Loucy (cell line): ENCODE results near the gene C17orf50.

ENCODE experiments used
- H2AFZ ChIP-seq: fragments of 200-600 bp; sonication (generic); 2 replicates; pipeline ENCODE4 v1.6.0; 2016; ENCODE audit warnings: antibody characterized with exemption, mild to moderate bottlenecking, low read length, moderate library complexity
- H3F3A ChIP-seq: fragments of 200-600 bp; 2 replicates; pipeline ENCODE4 v1.6.0; 2016; ENCODE audit warnings: antibody characterized with exemption, low read depth, mild to moderate bottlenecking
- H3K27me3 ChIP-seq: fragments of 200-600 bp; sonication (generic); 2 replicates; pipeline ENCODE4 v1.6.1; 2014; ENCODE audit warnings: low read length, mild to moderate bottlenecking; ENCODE audit not compliant: insufficient read depth, poor library complexity, severe bottlenecking
- H3K36me3 ChIP-seq: fragments of 200-600 bp; sonication (generic); 2 replicates; pipeline ENCODE4 v1.6.1; 2016; ENCODE audit warnings: low read length; ENCODE audit not compliant: insufficient read depth
- H3K4me1 ChIP-seq: fragments of 200-600 bp; sonication (generic); 2 replicates; pipeline ENCODE4 v1.5.1; 2014; ENCODE audit warnings: low read length, mild to moderate bottlenecking; ENCODE audit not compliant: insufficient read depth, poor library complexity, severe bottlenecking
- H3K4me2 ChIP-seq: fragments of 200-600 bp; sonication (generic); 2 replicates; pipeline ENCODE4 v1.6.0; 2014; ENCODE audit warnings: antibody characterized with exemption, low read length, low read depth, mild to moderate bottlenecking; ENCODE audit not compliant: poor library complexity, severe bottlenecking
- H3K4me3 ChIP-seq: fragments of 200-600 bp; sonication (generic); 2 replicates; pipeline ENCODE4 v1.5.1; 2014; ENCODE audit warnings: low read length, mild to moderate bottlenecking, mixed read lengths; ENCODE audit not compliant: poor library complexity, severe bottlenecking
- H3K79me2 ChIP-seq: fragments of 200-600 bp; sonication (generic); 2 replicates; pipeline ENCODE4 v1.6.1; 2014; ENCODE audit warnings: low read length; ENCODE audit not compliant: insufficient read depth
- H3K9ac ChIP-seq: fragments of 200-600 bp; sonication (generic); 2 replicates; pipeline ENCODE4 v1.6.0; 2014; ENCODE audit warnings: mild to moderate bottlenecking, low read depth, low read length, moderate library complexity; ENCODE audit not compliant: poor library complexity, severe bottlenecking
- H3K9me2 ChIP-seq: fragments of 200-600 bp; sonication (generic); replicated peaks from 2 replicates; pipeline ENCODE4 v1.6.1; 2016; ENCODE audit warnings: low read depth, low read length, mixed read lengths
- H3K9me3 ChIP-seq: fragments of 200-600 bp; sonication (generic); 2 replicates; pipeline ENCODE4 v1.6.1; 2014; ENCODE audit warnings: mild to moderate bottlenecking, antibody characterized with exemption, low read length, low read depth; ENCODE audit not compliant: insufficient read depth
- H4K20me1 ChIP-seq: fragments of 200-600 bp; sonication (generic); 2 replicates; pipeline ENCODE4 v1.6.0; 2014; ENCODE audit warnings: antibody characterized with exemption, low read length, mild to moderate bottlenecking; ENCODE audit not compliant: insufficient read depth, poor library complexity, severe bottlenecking
- EZH2phosphoT487 ChIP-seq: fragments of 200-600 bp; IDR thresholded peaks from 2 replicates; pipeline ENCODE4 v1.6.1; 2018; ENCODE audit warnings: antibody characterized with exemption, mild to moderate bottlenecking, moderate library complexity, borderline replicate concordance
- TF ChIP-seq, protein P1 (sequence below): fragments of 200-600 bp; sonication (generic); conservative IDR thresholded peaks from 2 replicates; pipeline ENCODE4 v1.5.1; 2014; ENCODE audit warnings: mild to moderate bottlenecking, antibody characterized with exemption, low read length

Gene C17orf50

DNA sequence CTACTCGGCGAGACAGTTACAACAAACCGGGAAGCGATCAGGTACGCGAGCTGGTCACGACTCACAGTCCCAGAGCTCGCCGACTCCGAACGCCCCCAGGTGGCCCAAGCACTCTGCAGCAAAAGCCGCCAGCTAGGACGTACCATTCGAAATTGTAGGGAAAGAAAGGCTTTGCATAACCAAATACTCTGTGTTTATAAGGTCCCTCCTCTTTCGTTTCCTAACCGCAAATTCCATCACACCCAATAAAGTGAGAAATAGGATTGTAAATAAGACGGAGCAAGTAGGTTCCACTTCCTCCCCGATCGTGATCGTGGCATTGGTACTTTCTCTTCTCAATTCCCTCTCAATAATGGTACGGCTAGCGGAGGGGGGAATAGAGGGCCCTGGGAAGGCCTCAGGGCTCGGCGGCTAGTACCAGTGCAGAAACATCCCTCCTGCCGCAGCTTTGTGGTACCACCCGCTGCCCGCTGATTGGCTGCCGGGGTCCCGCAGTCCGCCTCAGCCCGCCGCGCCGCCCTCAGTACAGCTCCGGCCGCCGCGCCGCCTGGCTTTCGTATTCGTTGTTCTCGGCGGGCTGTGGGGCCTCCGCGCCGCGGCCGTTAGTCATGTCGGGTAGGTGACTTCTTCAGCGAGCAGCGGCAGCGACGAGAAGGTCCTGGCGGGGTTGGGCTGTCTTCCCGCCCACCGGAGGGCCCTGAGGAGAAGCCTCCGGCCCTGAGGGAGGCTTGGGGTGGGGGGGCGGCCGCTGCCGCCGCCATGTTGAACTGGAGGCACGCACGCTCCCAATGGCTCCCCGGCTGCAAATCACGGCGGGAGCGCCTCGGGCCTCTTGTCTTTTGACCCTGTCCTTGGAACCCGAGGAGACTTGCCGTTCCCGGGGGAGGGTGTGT, 48.5 kb downstream of the C17orf50 start, which contains the start of gene TAF15:
Gene TAF15 (plus strand): TSS at position 523 of the 893 bp plus-strand sequence. CDS start 86 bp downstream, at position 609.
- TF ChIP-seq, protein P1, sequence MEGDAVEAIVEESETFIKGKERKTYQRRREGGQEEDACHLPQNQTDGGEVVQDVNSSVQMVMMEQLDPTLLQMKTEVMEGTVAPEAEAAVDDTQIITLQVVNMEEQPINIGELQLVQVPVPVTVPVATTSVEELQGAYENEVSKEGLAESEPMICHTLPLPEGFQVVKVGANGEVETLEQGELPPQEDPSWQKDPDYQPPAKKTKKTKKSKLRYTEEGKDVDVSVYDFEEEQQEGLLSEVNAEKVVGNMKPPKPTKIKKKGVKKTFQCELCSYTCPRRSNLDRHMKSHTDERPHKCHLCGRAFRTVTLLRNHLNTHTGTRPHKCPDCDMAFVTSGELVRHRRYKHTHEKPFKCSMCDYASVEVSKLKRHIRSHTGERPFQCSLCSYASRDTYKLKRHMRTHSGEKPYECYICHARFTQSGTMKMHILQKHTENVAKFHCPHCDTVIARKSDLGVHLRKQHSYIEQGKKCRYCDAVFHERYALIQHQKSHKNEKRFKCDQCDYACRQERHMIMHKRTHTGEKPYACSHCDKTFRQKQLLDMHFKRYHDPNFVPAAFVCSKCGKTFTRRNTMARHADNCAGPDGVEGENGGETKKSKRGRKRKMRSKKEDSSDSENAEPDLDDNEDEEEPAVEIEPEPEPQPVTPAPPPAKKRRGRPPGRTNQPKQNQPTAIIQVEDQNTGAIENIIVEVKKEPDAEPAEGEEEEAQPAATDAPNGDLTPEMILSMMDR, result peak; percentile 84
- TF ChIP-seq EZH2phosphoT487, result no peak
- Histone ChIP-seq H3K4me1 (peaks cover 39% of the 10 kb centered on the region), H3K9ac (peak within 1 kb of the TSS; percentile 91), H3K79me2 (peaks cover 49% of the 10 kb centered on the region), H2AFZ (peak within 1 kb of the TSS; percentile 82), H3K4me3 (peak within 1 kb of the TSS; percentile 89), H3K4me2 (peak within 1 kb of the TSS; percentile 93), H4K20me1 (peaks cover 48% of the 10 kb centered on the region), H3K9me2 (no peaks in the 10 kb centered on the region), H3K36me3 (0 out of 2 replicates have a peak, but pooled peaks cover 3% of the 10 kb centered on the region), H3K27me3 (no peaks in the 10 kb centered on the region), H3F3A (no peaks in the 10 kb centered on the region), H3K9me3 (no peaks in the 10 kb centered on the region)

DNA sequence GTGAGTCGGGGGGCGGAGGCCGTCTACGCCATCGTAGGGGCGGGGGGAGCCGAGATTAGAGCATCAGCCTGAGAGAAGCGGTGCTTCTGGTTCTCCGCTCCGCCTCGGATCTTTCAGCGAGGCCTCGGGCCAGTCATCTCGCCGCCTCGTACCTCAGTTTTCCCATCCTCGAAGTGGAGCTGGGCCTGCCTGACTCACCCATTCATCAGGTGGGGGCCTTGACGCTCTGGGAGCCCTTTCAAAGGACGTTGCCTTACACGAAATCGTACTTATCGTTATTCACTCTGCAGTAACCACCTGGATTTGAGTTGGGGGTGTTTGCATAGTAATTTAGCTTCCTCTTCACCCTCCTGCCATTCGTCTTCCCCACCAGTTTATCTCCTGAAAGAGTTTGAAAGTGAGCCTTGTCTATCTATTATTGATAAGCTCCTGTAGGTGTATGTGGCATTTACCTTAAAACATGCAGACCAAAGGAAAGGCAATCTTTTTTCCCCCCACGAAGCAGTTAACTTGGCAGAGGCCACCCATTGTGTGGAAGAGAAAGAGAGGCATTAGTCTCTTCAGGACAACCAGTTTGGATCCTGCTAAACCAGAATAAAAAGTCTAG, 49.3 kb downstream of the C17orf50 start:
- no peaks in the 10 kb centered on the region for H3K9me2 ChIP-seq
- H3K4me2 ChIP-seq, result peak overlapping the region; percentile 90
- H3K36me3 ChIP-seq, result 0 out of 2 replicates have a peak, but pooled peaks cover 3% of the 10 kb centered on the region
- peak overlapping the region; percentile 91 for H3K9ac ChIP-seq
- peaks cover 37% of the 10 kb centered on the region for H3K4me1 ChIP-seq
- 0 out of 2 replicates have a peak overlapping the region, but pooled peaks have one; percentile 67 for H2AFZ ChIP-seq
- TF ChIP-seq, protein P1, result no peak
- no peak for TF ChIP-seq EZH2phosphoT487
- H3K4me3 ChIP-seq, result peak overlapping the region; percentile 89
- peaks cover 56% of the 10 kb centered on the region for H4K20me1 ChIP-seq
- H3K27me3 ChIP-seq, result no peaks in the 10 kb centered on the region
- peaks cover 56% of the 10 kb centered on the region for H3K79me2 ChIP-seq
- H3F3A ChIP-seq, result 0 out of 2 replicates have a peak, but pooled peaks cover 2% of the 10 kb centered on the region
- H3K9me3 ChIP-seq, result no peaks in the 10 kb centered on the region

DNA sequence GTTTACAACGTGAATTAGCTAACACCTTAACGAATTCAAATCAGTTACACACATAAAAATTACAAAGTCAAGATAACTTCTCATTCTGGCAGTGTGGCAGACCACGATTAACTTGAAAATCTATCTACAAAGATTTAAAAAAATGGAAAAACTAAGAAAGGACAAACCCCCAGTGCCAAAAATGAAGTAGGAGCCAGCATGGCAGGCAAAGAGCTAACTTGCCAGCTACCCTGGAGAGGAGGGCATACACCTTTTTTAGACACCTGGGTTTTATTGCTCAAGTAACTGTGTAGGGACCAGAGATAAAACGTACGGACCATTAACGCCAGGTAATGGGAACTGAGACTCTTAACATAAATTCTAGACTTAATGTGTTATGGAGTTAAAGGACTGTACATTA, 51.1 kb downstream of the C17orf50 start:
- Histone ChIP-seq H4K20me1 (peaks cover 74% of the 10 kb centered on the region), H3K79me2 (peaks cover 74% of the 10 kb centered on the region), H3K4me2 (peak overlapping the region; percentile 90), H3K9me2 (no peaks in the 10 kb centered on the region), H3K9me3 (no peaks in the 10 kb centered on the region), H3F3A (0 out of 2 replicates have a peak, but pooled peaks cover 4% of the 10 kb centered on the region), H3K4me3 (peak overlapping the region; percentile 89), H3K9ac (peak overlapping the region; percentile 91), H2AFZ (no peak overlapping the region), H3K36me3 (peaks cover 3% of the 10 kb centered on the region; the same call in 1 of the 2 replicates), H3K4me1 (peaks cover 41% of the 10 kb centered on the region), H3K27me3 (no peaks in the 10 kb centered on the region)
- TF ChIP-seq EZH2phosphoT487, result no peak
- TF ChIP-seq, protein P1, result no peak
